Breast epithelium (tissue), 4 donors: ENCODE data around the gene SCAMP5. TPM values are rescaled to one million over a fixed set of nuclear protein-coding genes. Genes with fewer than 3 reads are reported as not detected.

Source experiments
- DNase-seq, 2 donors: peaks; one replicate each; pipeline ENCODE4 v3.0.0-alpha.2; 2019; ENCODE audit warnings: low spot score in 2 of 2
- H3K27ac ChIP-seq, 2 donors: fragments of 200-600 bp; sonication (generic) in 1 of 2; one replicate each; pipeline ENCODE4 v1.5.1; 2016 to 2019; ENCODE audit warnings: mild to moderate bottlenecking in 1 of 2
- H3K27me3 ChIP-seq, 2 donors: fragments of 200-600 bp; sonication (generic) in 1 of 2; one replicate each; pipeline versions ENCODE4 v1.5.1 to v1.6.0; 2017 to 2019; ENCODE audit warnings: control low read depth in 1 of 2, mild to moderate bottlenecking in 1 of 2
- H3K36me3 ChIP-seq: fragments of 200-600 bp; one replicate; pipeline ENCODE4 v1.5.1; 2019
- H3K4me1 ChIP-seq, 2 donors: fragments of 200-600 bp; sonication (generic); one replicate each; pipeline ENCODE4 v1.5.1; 2016 to 2019; ENCODE audit warnings: control low read depth in 1 of 2
- H3K4me3 ChIP-seq, 3 donors: fragments of 200-600 bp; sonication (generic); 1 replicate in 2 of 3; 2 replicates in 1 of 3; pipeline ENCODE4 v1.5.1; 2016 to 2019; ENCODE audit warnings: mild to moderate bottlenecking in 3 of 3, moderate library complexity in 2 of 3
- H3K9me3 ChIP-seq, 2 donors: fragments of 200-600 bp; sonication (generic) in 1 of 2; one replicate each; pipeline ENCODE4 v1.5.1; 2016 to 2019; ENCODE audit warnings: control low read depth in 1 of 2
- CTCF ChIP-seq, 3 donors: fragments of 450-650 bp; IDR thresholded peaks; one replicate each; pipeline ENCODE4 v1.5.1; 2016 to 2017; ENCODE audit warnings: antibody characterized with exemption in 3 of 3, mild to moderate bottlenecking in 3 of 3, moderate library complexity in 3 of 3
- POLR2A ChIP-seq: fragments of 450-650 bp; IDR thresholded peaks from one replicate; pipeline ENCODE4 v1.6.1; 2016; ENCODE audit warnings: antibody characterized with exemption, mild to moderate bottlenecking, moderate library complexity
- POLR2AphosphoS5 ChIP-seq, 3 donors: sonication (generic); formaldehyde crosslinking; IDR thresholded peaks; one replicate each; pipeline ENCODE4 v1.6.1; 2017; ENCODE audit warnings: antibody characterized with exemption in 3 of 3
- intact Hi-C: fragments of 100-400 bp; cut with DNase I; formaldehyde crosslinking; loops from one replicate; pipeline ENCODE4 v1.15.1; 2023; ENCODE audit warnings: low total_unique reads
- total RNA-seq, 3 donors: library from RNA; depleted of rRNA; stranded (reverse); fragments of >200 nt; gene quantifications; one replicate each; pipeline ENCODE4 v1.1.0, GENCODE V29; 2016

SCAMP5 gene, protein sequence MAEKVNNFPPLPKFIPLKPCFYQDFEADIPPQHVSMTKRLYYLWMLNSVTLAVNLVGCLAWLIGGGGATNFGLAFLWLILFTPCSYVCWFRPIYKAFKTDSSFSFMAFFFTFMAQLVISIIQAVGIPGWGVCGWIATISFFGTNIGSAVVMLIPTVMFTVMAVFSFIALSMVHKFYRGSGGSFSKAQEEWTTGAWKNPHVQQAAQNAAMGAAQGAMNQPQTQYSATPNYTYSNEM
- total RNA-seq = 1 to 10 TPM; 2.2 to 7.5 (median 4.5) TPM

DNA sequence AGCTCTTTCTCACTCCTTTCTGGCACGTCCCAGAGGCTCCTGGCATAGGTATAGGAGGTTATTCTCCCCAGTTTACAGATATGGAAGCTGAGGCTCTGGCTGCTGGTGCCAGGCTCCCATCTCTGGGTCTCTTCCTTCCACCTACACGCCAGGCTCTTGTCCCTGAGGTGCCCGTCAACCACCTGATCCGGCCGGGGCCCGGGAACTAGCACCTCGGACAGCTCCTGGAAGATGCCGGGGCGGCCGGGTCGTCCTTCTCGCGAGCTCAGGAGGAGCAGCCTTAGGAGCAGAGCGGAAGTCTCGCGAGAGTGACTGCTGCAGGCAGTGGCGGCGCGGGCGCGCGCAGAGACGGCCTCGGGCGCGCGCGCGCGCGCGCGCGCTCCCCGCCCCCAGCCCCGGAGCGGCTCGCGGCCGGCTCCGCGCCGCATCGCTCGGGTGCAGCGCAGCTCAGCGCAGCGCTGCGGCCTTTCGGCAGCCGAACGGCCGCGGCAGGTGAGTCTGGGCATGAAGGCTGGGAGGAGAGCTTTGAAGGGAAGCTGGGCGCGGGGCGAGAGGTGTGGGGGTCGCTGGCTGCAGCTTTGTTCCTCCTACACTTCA lies at the start of gene SCAMP5:
Gene SCAMP5 (plus strand): TSS at position 382 of the 597 bp plus-strand sequence. CDS start 16,277 bp downstream, outside the sequence.
- intact Hi-C loops = no loop called here
- peaks cover 0 to 4% of the 10 kb centered on the region in 2 donors for H3K4me1 ChIP-seq
- no peaks in the 10 kb centered on the region for H3K9me3 ChIP-seq
- no peak within 1 kb of the TSS for H3K27ac ChIP-seq
- peak within 1 kb of the TSS; percentile 55 to 87 (median 73) for H3K4me3 ChIP-seq
- H3K27me3 ChIP-seq = no peaks in the 10 kb centered on the region
- H3K36me3 ChIP-seq = no peaks in the 10 kb centered on the region
- TF ChIP-seq POLR2AphosphoS5 (IDR thresholded peaks at IDR 0.05) = peak in 1 of 3 donors; percentile 18
- TF ChIP-seq CTCF (IDR thresholded peaks at IDR 0.05) = no peak
- peak; percentile 86 to 92 for DNase-seq

GRCh38 chr15:74950078-74950908 lies 45.1 kb upstream of the SCAMP5 start:
- peak; percentile 67 to 81 for DNase-seq
- H3K4me1 ChIP-seq = peaks cover 0 to 10% of the 10 kb centered on the region in 2 donors
- H3K27ac ChIP-seq = no peak overlapping the region
- no peaks in the 10 kb centered on the region for H3K27me3 ChIP-seq
- TF ChIP-seq CTCF (IDR thresholded peaks at IDR 0.05) (peak; percentile 99), POLR2AphosphoS5 (IDR thresholded peaks at IDR 0.05) (no peak)
- no peaks in the 10 kb centered on the region for H3K9me3 ChIP-seq
- H3K36me3 ChIP-seq = no peaks in the 10 kb centered on the region
- intact Hi-C loops = loop anchor here (10.0 kb wide), 1 partner anchor 175 kb away; no protein-coding TSS in a partner anchor
- H3K4me3 ChIP-seq = no peak overlapping the region

- TF ChIP-seq CTCF (IDR thresholded peaks at IDR 0.05) (no peak), POLR2A (no peak), POLR2AphosphoS5 (IDR thresholded peaks at IDR 0.05) (no peak)
- H3K27me3 ChIP-seq = no peaks in the 10 kb centered on the region
- H3K36me3 ChIP-seq = no peaks in the 10 kb centered on the region
- no peak for DNase-seq
- intact Hi-C loops = loop anchor here (10.0 kb wide), 1 partner anchor 176 kb away; no protein-coding TSS in a partner anchor
- peaks cover 0 to 10% of the 10 kb centered on the region in 2 donors for H3K4me1 ChIP-seq
- H3K27ac ChIP-seq = no peak overlapping the region
- no peak overlapping the region for H3K4me3 ChIP-seq
- H3K9me3 ChIP-seq = no peaks in the 10 kb centered on the region
These were observed 44.4 kb upstream of the SCAMP5 start for GRCh38 chr15:74951006-74951405.

GRCh38 chr15:74954515-74954914 lies 40.8 kb upstream of the SCAMP5 start:
- DNase-seq = no peak
- intact Hi-C loops = loop anchor here (10.0 kb wide), 1 partner anchor 180 kb away; no protein-coding TSS in a partner anchor
- H3K36me3 ChIP-seq = no peaks in the 10 kb centered on the region
- H3K27me3 ChIP-seq = no peaks in the 10 kb centered on the region
- H3K4me1 ChIP-seq = peaks cover 4 to 10% of the 10 kb centered on the region in 2 donors
- TF ChIP-seq POLR2A (no peak), CTCF (IDR thresholded peaks at IDR 0.05) (no peak), POLR2AphosphoS5 (IDR thresholded peaks at IDR 0.05) (no peak)
- peak overlapping the region in 1 of 2 donors; percentile 19 for H3K27ac ChIP-seq
- peak overlapping the region in 2 of 3 donors; percentile 61 to 86 for H3K4me3 ChIP-seq
- no peaks in the 10 kb centered on the region for H3K9me3 ChIP-seq
